GM18505 (cell line): ENCODE measurements around the gene CASKIN1.

Experiments used
- ATAC-seq: cut with Tn5 transposase; IDR thresholded peaks from one replicate; pipeline ENCODE4 v1.9.1; 2021; ENCODE audit not compliant: unreplicated experiment
- POLR2A ChIP-seq: IDR thresholded peaks from 4 replicates; pipeline ENCODE4 v1.6.1; 2011; ENCODE audit warnings: borderline replicate concordance; ENCODE audit not compliant: insufficient read depth, insufficient read length; ENCODE audit errors: extremely low read depth

The CASKIN1 gene

GRCh38 chr16:2162676-2163118, 33.7 kb downstream of the CASKIN1 start:
- TF ChIP-seq POLR2A: no peak
- no peak for ATAC-seq

GRCh38 chr16:2161911-2162310, 34.5 kb downstream of the CASKIN1 start:
- ATAC-seq: no peak
- no peak for TF ChIP-seq POLR2A

GRCh38 chr16:2160915-2161551, 35.4 kb downstream of the CASKIN1 start:
- ATAC-seq: no peak
- TF ChIP-seq POLR2A: no peak

- ATAC-seq: no peak
- TF ChIP-seq POLR2A: no peak
Measured at GRCh38 chr16:2159175-2159838, 37.1 kb downstream of the CASKIN1 start.

GRCh38 chr16:2158262-2158638, 38.2 kb downstream of the CASKIN1 start:
- ATAC-seq: no peak
- no peak for TF ChIP-seq POLR2A

GRCh38 chr16:2157480-2158261, 38.7 kb downstream of the CASKIN1 start:
- ATAC-seq: no peak
- TF ChIP-seq POLR2A: no peak

GRCh38 chr16:2156849-2157224, 39.6 kb downstream of the CASKIN1 start:
- TF ChIP-seq POLR2A: no peak
- ATAC-seq: no peak

GRCh38 chr16:2155977-2156848, 40.2 kb downstream of the CASKIN1 start:
- ATAC-seq: no peak
- no peak for TF ChIP-seq POLR2A

- peak; percentile 79 for ATAC-seq
Measured at GRCh38 chr16:2155091-2155950, 41.1 kb downstream of the CASKIN1 start, which contains the start of gene TRAF7. Gene TRAF7, plus strand, starts transcription at chr16:2155782. Its CDS starts 8,139 bp downstream, at chr16:2163921.

GRCh38 chr16:2154533-2155090, 41.8 kb downstream of the CASKIN1 start:
- ATAC-seq: no peak
- no peak for TF ChIP-seq POLR2A

More at GRCh38 chr16:2155091-2155950, 41.1 kb downstream of the CASKIN1 start, which contains the start of gene TRAF7:
- peak; percentile 100 for TF ChIP-seq POLR2A

GRCh38 chr16:2152695-2153506, 43.5 kb downstream of the CASKIN1 start:
- ATAC-seq: no peak
- TF ChIP-seq POLR2A: peak; percentile 50
